ENCODE measurements around the gene PEBP1. TPM values are rescaled to one million over a fixed set of nuclear protein-coding genes. Genes with fewer than 3 reads are reported as not detected.

PEBP1 gene
- total RNA-seq = 100 to 1,000 TPM; 108 to 113 TPM
- 129 to 180 reads per million in 2 donors for total RNA-seq

DNA sequence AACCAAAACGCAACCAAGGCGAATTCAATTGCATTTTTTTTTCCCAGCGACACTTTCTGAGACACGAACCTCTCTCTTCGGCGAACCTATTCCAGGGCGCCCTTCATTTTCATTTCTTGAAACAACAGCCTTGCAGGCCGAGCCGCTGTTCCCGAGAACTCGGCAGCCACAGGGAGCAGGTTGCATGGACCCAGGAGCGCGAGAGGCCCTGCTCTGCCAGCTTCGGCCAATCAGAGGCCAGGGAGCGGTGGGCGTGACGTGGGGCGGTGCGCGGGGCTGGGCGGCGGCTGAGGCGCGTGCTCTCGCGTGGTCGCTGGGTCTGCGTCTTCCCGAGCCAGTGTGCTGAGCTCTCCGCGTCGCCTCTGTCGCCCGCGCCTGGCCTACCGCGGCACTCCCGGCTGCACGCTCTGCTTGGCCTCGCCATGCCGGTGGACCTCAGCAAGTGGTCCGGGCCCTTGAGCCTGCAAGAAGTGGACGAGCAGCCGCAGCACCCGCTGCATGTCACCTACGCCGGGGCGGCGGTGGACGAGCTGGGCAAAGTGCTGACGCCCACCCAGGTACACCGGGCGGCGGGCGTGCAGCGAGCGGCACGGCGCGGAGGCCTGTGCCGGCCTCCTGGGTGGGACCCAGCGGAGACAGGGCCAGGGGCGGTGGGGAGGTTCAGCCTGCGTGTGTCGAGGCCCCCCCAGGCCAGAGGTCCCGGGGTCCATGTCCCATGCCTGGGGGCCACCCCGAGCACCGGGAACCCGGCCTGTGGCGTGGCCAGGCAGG is at the start of gene PEBP1:
TSS of gene PEBP1 (plus strand) at position 337 of the 771 bp plus-strand sequence. CDS start at position 423, 86 bp downstream.
- DNase-seq = peak; percentile 87 to 88 (median 88)
- Mint-ChIP-seq H3K27ac (peak within 1 kb of the TSS; percentile 93), H3K4me1 (peaks cover 25% of the 10 kb centered on the region), H3K27me3 (no peaks in the 10 kb centered on the region), H3K4me3 (peak within 1 kb of the TSS; percentile 95), H3K36me3 (ENCODE audit: low read depth) (peaks cover 2% of the 10 kb centered on the region)
- no peaks in the 10 kb centered on the region for H3K9me3 ChIP-seq (ENCODE audit: control insufficient read depth, low read length, poor library complexity, severe bottlenecking)
- peak; percentile 100 for ATAC-seq

DNA sequence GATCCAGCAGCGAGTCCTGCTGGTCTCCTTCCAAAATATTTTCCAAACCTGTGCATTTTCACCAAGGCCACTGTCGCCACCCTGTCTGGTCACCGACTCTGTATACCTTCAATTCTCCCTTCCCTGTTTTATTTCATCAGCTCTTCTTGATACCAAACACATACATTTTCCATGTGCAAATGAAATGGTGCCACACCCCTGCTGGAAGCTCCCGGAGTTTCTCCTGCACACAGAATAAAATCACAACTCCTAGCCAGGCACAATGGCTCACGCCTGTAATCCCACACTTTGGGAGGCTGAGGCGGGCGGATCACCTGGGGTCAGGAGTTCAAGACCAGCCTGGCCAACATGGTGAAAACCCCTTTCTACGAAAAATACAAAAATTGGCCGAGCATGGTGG is 46.1 kb upstream of the PEBP1 start:
- Mint-ChIP-seq H3K36me3 (ENCODE audit: low read depth) (no peaks in the 10 kb centered on the region), H3K4me3 (no peak overlapping the region), H3K27ac (no peak overlapping the region), H3K27me3 (no peaks in the 10 kb centered on the region), H3K4me1 (peaks cover 2% of the 10 kb centered on the region)
- DNase-seq = no peak
- no peaks in the 10 kb centered on the region for H3K9me3 ChIP-seq (ENCODE audit: control insufficient read depth, low read length, poor library complexity, severe bottlenecking)
- no peak for ATAC-seq

DNA sequence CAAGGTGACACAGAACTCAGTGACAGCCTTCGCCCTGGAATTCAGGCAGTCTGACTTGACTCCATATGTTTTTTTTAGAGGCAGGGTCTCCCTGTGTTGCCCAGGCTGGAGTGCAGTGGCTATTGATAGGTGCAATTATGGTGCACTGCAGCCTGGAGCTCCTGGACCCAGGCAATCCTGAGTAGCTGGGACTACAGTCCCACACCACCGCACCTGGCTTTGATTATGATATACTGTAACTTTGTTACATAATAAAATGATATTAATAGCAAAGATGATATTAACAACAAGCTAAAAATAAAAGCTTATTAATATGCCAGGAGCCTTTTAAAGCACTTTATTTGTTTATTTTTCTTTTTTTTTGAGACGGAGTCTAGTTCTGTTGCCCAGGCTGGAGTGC is 41.9 kb upstream of the PEBP1 start:
- ATAC-seq (no peak), DNase-seq (no peak)
- H3K4me1 Mint-ChIP-seq = peaks cover 2% of the 10 kb centered on the region
- H3K27me3 Mint-ChIP-seq = no peaks in the 10 kb centered on the region
- H3K36me3 Mint-ChIP-seq (ENCODE audit: low read depth) = no peaks in the 10 kb centered on the region
- H3K4me3 Mint-ChIP-seq = no peak overlapping the region
- no peaks in the 10 kb centered on the region for H3K9me3 ChIP-seq (ENCODE audit: control insufficient read depth, low read length, poor library complexity, severe bottlenecking)
- H3K27ac Mint-ChIP-seq = no peak overlapping the region

GRCh38 chr12:118098401-118098800 is 37.5 kb upstream of the PEBP1 start:
- H3K36me3 Mint-ChIP-seq (ENCODE audit: low read depth) = no peaks in the 10 kb centered on the region

GRCh38 chr12:118098911-118099671 is 36.8 kb upstream of the PEBP1 start:
- Mint-ChIP-seq H3K4me1 (peaks cover 3% of the 10 kb centered on the region), H3K4me3 (no peak overlapping the region), H3K27me3 (no peaks in the 10 kb centered on the region), H3K27ac (no peak overlapping the region), H3K36me3 (ENCODE audit: low read depth) (no peaks in the 10 kb centered on the region)
- ATAC-seq (no peak), DNase-seq (no peak)
- no peaks in the 10 kb centered on the region for H3K9me3 ChIP-seq (ENCODE audit: control insufficient read depth, low read length, poor library complexity, severe bottlenecking)

More at GRCh38 chr12:118098401-118098800, 37.5 kb upstream of the PEBP1 start:
- ATAC-seq (no peak), DNase-seq (no peak)
- no peaks in the 10 kb centered on the region for H3K27me3 Mint-ChIP-seq
- no peak overlapping the region for H3K4me3 Mint-ChIP-seq
- peaks cover 3% of the 10 kb centered on the region for H3K4me1 Mint-ChIP-seq
- H3K9me3 ChIP-seq (ENCODE audit: control insufficient read depth, low read length, poor library complexity, severe bottlenecking) = no peaks in the 10 kb centered on the region
- H3K27ac Mint-ChIP-seq = no peak overlapping the region

- Mint-ChIP-seq H3K27me3 (no peaks in the 10 kb centered on the region), H3K4me1 (peaks cover 6% of the 10 kb centered on the region), H3K27ac (no peak overlapping the region), H3K4me3 (no peak overlapping the region), H3K36me3 (ENCODE audit: low read depth) (no peaks in the 10 kb centered on the region)
- no peak for ATAC-seq
- no peaks in the 10 kb centered on the region for H3K9me3 ChIP-seq (ENCODE audit: control insufficient read depth, low read length, poor library complexity, severe bottlenecking)
- DNase-seq = no peak
Observed at GRCh38 chr12:118101051-118101450, 34.9 kb upstream of the PEBP1 start.

GRCh38 chr12:118102070-118102469 is 33.9 kb upstream of the PEBP1 start:
- no peaks in the 10 kb centered on the region for H3K36me3 Mint-ChIP-seq (ENCODE audit: low read depth)
- ATAC-seq = no peak
- H3K4me1 Mint-ChIP-seq = peaks cover 6% of the 10 kb centered on the region
- H3K4me3 Mint-ChIP-seq = peak overlapping the region; percentile 7
- no peak for DNase-seq
- no peaks in the 10 kb centered on the region for H3K27me3 Mint-ChIP-seq
- H3K27ac Mint-ChIP-seq = no peak overlapping the region
- H3K9me3 ChIP-seq (ENCODE audit: control insufficient read depth, low read length, poor library complexity, severe bottlenecking) = no peaks in the 10 kb centered on the region

GRCh38 chr12:118102609-118103008 is 33.3 kb upstream of the PEBP1 start:
- Mint-ChIP-seq H3K36me3 (ENCODE audit: low read depth) (no peaks in the 10 kb centered on the region), H3K4me1 (peaks cover 6% of the 10 kb centered on the region), H3K27me3 (no peaks in the 10 kb centered on the region), H3K27ac (peak overlapping the region; percentile 47), H3K4me3 (peak overlapping the region; percentile 95)
- ATAC-seq = no peak
- H3K9me3 ChIP-seq (ENCODE audit: control insufficient read depth, low read length, poor library complexity, severe bottlenecking) = no peaks in the 10 kb centered on the region
- no peak for DNase-seq

DNA sequence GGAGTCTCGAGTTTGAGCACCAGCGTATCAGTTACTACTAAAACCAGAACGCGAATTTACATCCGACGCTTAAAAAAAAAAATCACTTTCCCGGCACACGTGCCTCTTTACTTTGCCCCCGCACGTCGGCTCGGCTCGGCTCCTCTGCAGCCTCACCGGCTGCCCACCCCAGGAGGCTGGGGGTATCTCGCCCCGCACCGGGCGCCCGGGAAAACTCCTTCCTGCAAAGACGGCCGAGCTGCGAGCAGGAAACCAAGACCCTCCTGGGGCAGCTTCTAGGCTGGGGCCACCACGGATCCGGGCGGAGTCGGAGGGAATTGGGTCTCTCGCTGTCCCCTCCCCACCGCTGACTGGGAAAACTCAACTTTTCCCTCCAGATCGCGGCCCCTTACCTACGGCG is 32.7 kb upstream of the PEBP1 start:
- no peak for DNase-seq
- H3K4me3 Mint-ChIP-seq = peak overlapping the region; percentile 95
- ATAC-seq = peak; percentile 4
- peak overlapping the region; percentile 47 for H3K27ac Mint-ChIP-seq
- no peaks in the 10 kb centered on the region for H3K9me3 ChIP-seq (ENCODE audit: control insufficient read depth, low read length, poor library complexity, severe bottlenecking)
- H3K36me3 Mint-ChIP-seq (ENCODE audit: low read depth) = no peaks in the 10 kb centered on the region
- H3K4me1 Mint-ChIP-seq = peaks cover 6% of the 10 kb centered on the region
- no peaks in the 10 kb centered on the region for H3K27me3 Mint-ChIP-seq

DNA sequence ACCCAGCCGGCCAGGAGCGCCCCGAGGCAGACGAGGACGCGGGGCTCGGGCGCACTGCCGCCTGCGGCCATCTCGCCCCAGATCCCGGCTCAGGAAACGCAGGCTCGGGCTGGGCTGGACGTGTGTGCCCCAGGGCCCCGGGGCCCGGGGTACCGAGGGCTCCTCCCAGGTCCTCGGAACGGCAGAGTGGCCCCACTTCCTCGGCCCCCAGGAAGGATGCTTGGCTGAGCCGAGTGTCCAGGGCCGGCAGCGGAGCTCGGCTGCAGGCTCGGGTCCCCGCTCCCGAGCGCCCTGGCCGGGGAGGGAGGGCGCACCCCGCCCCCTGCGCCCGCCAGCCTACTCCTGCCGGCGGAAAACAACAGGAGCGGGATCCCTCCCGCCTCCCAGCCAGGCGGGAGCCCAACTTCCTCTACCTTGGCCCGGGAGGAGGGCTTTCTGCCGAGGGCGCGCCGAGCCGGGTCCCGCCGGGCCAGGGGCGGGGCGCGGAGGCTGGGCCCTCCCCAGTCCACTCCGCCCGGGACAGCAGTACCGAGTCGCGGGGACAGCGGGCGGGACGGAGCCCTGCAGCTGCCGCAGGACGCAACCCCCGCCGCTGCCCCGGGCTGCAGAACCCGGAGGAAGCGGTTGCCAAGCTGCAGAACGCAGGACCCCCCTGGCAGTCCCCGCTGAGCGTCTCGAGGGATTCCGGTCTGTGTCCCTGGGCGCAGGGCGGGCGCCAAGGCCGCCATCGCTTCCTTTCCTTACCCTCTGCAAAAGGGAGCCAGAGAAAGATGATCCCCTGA is 32.1 kb upstream of the PEBP1 start, which contains the start of gene VSIG10:
TSS of gene VSIG10 (minus strand) at position 411 of the 782 bp plus-strand sequence. CDS start at position 71, 340 bp downstream.
- Mint-ChIP-seq H3K4me3 (peak within 1 kb of the TSS; percentile 95), H3K36me3 (ENCODE audit: low read depth) (no peaks in the 10 kb centered on the region), H3K27ac (peak within 1 kb of the TSS; percentile 47), H3K4me1 (peaks cover 6% of the 10 kb centered on the region), H3K27me3 (no peaks in the 10 kb centered on the region)
- DNase-seq (peak in 1 of 3 donors; percentile 18), ATAC-seq (peak; percentile 77)
- H3K9me3 ChIP-seq (ENCODE audit: control insufficient read depth, low read length, poor library complexity, severe bottlenecking) = no peaks in the 10 kb centered on the region

DNA sequence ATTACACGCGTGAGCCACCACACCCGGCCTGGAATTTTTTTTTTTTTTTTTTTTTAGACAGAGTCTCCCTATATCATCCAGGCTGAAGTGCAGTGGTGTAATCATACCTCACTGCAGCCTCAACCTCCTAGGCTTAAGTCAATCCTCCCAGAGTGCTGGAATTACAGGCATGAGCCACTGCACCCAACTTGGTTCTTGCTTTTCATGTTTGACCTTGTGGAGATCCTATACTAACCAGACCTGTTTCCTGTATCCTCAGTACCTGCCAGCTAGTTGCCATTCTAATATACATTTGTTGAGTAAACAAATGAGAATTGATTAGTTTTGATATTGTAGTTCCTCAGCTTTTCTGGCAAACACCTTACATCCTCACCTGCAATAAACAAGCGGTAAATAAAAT is 28.9 kb upstream of the PEBP1 start:
- DNase-seq (no peak), ATAC-seq (no peak)
- H3K27ac Mint-ChIP-seq = no peak overlapping the region
- no peaks in the 10 kb centered on the region for H3K27me3 Mint-ChIP-seq
- H3K9me3 ChIP-seq (ENCODE audit: control insufficient read depth, low read length, poor library complexity, severe bottlenecking) = no peaks in the 10 kb centered on the region
- H3K4me3 Mint-ChIP-seq = no peak overlapping the region
- peaks cover 6% of the 10 kb centered on the region for H3K4me1 Mint-ChIP-seq
- no peaks in the 10 kb centered on the region for H3K36me3 Mint-ChIP-seq (ENCODE audit: low read depth)

DNA sequence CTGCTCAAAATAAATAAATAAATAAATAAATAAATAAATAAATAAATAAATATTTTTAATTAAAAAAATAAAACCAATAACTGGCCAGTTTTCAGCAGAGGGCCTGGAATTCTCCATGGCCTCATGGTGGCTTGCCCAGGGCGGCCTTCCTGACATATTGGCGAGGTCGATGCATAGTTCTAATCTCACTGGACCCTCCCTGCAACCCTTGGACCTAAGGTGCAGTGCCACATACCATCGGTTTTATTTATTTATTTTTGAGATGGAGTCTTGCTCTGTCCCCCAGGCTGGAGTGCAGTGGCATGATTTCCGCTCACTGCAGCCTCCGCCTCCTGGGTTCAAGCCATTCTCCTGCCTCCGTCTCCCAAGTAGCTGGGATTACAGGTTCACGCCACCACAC is 28.2 kb upstream of the PEBP1 start:
- ATAC-seq = no peak
- no peaks in the 10 kb centered on the region for H3K9me3 ChIP-seq (ENCODE audit: control insufficient read depth, low read length, poor library complexity, severe bottlenecking)
- H3K27me3 Mint-ChIP-seq = no peaks in the 10 kb centered on the region

GRCh38 chr12:118109088-118109487 is 26.8 kb upstream of the PEBP1 start:
- Mint-ChIP-seq H3K27me3 (no peaks in the 10 kb centered on the region), H3K4me3 (no peak overlapping the region), H3K27ac (no peak overlapping the region), H3K4me1 (peaks cover 3% of the 10 kb centered on the region), H3K36me3 (ENCODE audit: low read depth) (no peaks in the 10 kb centered on the region)
- ATAC-seq (no peak), DNase-seq (no peak)
- H3K9me3 ChIP-seq (ENCODE audit: control insufficient read depth, low read length, poor library complexity, severe bottlenecking) = no peaks in the 10 kb centered on the region

More for the DNA sequence above, 28.2 kb upstream of the PEBP1 start:
- DNase-seq = no peak
- Mint-ChIP-seq H3K4me1 (peaks cover 6% of the 10 kb centered on the region), H3K4me3 (no peak overlapping the region), H3K36me3 (ENCODE audit: low read depth) (no peaks in the 10 kb centered on the region), H3K27ac (no peak overlapping the region)

Measured in T-helper 17 cell (primary cell).